Upper lobe of right lung (tissue), 1 donor: ENCODE results near the gene ABCB11. TPM values are rescaled to one million over a fixed set of nuclear protein-coding genes. Genes with fewer than 3 reads are reported as not detected.
"Not testable (repeated sequence)": the region's sequence is repeated elsewhere in the genome, so short reads cannot be mapped to it uniquely, and the experiment has no call there.

ENCODE experiments used
- ATAC-seq: fragments of 200-7000 bp; cut with Tn5 transposase; one replicate; pipeline ENCODE4 v1.9.1; 2020; ENCODE audit warnings: mild to moderate bottlenecking, moderate library complexity
- DNase-seq: peaks from one replicate; pipeline ENCODE4 v3.0.0-alpha.2; 2020
- H3K27ac ChIP-seq: fragments of 200-600 bp; one replicate; pipeline ENCODE4 v1.8.0; 2022
- H3K27me3 ChIP-seq: fragments of 200-600 bp; one replicate; pipeline ENCODE4 v1.8.0; 2022; ENCODE audit warnings: mild to moderate bottlenecking
- H3K36me3 ChIP-seq: fragments of 200-600 bp; one replicate; pipeline ENCODE4 v1.8.0; 2022
- H3K4me1 ChIP-seq: fragments of 200-600 bp; one replicate; pipeline ENCODE4 v1.8.0; 2022
- H3K4me3 ChIP-seq: fragments of 200-600 bp; one replicate; pipeline ENCODE4 v1.8.0; 2022; ENCODE audit warnings: mild to moderate bottlenecking
- H3K9me3 ChIP-seq: fragments of 200-600 bp; one replicate; pipeline ENCODE4 v1.8.0; 2022
- intact Hi-C: fragments of 100-400 bp; cut with DNase I; formaldehyde crosslinking; loops from one replicate; pipeline ENCODE4 v1.11.0; 2022
- total RNA-seq: library from RNA; stranded (reverse); fragmentation: NEBNext Ultra II Directional; extraction: Animal tissue kit (Norgen Biotek cat#: 25700); gene quantifications from one replicate; pipeline ENCODE4 v1.2.1, GENCODE V29; 2021
- TF ChIP-seq, protein P1 (sequence below): fragments of 200-600 bp; IDR thresholded peaks from one replicate; pipeline ENCODE4 v1.8.0; 2022; ENCODE audit warnings: antibody characterized with exemption
- donor health status: DM: no; HTN: yes; CAD: no; lungs with severe emphysema.

Gene ABCB11
- total RNA-seq, 1 donor from 2014 or later, result 0.06 TPM

DNA sequence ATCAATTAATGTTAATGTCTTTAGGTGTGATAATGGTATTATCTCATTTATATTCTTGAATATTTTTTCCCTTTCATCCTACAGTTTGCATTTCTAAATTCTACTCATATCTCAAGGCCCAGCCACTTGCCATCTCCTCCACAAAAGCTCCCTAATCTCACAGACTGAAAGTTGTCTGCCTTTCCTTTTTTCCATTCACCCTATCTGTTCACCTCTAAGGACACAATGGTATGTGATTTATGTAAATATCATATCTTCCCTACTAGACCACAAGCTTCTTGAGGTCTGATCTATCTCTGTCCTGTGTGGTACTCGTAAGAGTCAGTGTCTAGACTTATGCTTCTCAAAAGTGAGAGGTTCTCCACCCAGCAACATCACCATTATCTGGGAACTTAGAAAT lies 137.0 kb downstream of the ABCB11 start:
- H3K9me3 ChIP-seq, result no peaks in the 10 kb centered on the region
- intact Hi-C loops, result no loop called here
- no peaks in the 10 kb centered on the region for H3K36me3 ChIP-seq
- no peaks in the 10 kb centered on the region for H3K27me3 ChIP-seq
- TF ChIP-seq, protein P1, sequence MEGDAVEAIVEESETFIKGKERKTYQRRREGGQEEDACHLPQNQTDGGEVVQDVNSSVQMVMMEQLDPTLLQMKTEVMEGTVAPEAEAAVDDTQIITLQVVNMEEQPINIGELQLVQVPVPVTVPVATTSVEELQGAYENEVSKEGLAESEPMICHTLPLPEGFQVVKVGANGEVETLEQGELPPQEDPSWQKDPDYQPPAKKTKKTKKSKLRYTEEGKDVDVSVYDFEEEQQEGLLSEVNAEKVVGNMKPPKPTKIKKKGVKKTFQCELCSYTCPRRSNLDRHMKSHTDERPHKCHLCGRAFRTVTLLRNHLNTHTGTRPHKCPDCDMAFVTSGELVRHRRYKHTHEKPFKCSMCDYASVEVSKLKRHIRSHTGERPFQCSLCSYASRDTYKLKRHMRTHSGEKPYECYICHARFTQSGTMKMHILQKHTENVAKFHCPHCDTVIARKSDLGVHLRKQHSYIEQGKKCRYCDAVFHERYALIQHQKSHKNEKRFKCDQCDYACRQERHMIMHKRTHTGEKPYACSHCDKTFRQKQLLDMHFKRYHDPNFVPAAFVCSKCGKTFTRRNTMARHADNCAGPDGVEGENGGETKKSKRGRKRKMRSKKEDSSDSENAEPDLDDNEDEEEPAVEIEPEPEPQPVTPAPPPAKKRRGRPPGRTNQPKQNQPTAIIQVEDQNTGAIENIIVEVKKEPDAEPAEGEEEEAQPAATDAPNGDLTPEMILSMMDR, result no peak
- ATAC-seq (no peak), DNase-seq (no peak)
- H3K4me1 ChIP-seq, result peaks cover 4% of the 10 kb centered on the region
- no peak overlapping the region for H3K4me3 ChIP-seq
- H3K27ac ChIP-seq, result no peak overlapping the region

DNA sequence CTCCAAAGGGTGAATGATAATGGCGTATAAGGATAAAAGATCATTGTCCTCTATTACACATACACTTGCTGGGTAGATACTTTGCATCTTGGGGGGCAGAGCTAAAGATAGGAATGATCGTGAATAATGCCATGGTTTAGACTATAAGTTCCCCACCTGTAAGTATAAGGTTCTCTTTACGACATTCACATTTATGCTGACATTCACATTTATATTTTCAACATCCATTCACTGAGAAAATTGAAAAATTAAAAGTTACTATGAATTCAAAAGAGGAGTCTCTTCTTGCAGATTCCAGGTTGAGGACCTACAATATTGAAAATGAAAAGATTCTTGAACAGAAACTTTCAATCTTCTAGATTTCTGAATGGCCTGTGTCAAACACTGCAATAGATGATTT lies 138.8 kb downstream of the ABCB11 start:
- ATAC-seq, result no peak
- TF ChIP-seq, protein P1, result no peak

DNA sequence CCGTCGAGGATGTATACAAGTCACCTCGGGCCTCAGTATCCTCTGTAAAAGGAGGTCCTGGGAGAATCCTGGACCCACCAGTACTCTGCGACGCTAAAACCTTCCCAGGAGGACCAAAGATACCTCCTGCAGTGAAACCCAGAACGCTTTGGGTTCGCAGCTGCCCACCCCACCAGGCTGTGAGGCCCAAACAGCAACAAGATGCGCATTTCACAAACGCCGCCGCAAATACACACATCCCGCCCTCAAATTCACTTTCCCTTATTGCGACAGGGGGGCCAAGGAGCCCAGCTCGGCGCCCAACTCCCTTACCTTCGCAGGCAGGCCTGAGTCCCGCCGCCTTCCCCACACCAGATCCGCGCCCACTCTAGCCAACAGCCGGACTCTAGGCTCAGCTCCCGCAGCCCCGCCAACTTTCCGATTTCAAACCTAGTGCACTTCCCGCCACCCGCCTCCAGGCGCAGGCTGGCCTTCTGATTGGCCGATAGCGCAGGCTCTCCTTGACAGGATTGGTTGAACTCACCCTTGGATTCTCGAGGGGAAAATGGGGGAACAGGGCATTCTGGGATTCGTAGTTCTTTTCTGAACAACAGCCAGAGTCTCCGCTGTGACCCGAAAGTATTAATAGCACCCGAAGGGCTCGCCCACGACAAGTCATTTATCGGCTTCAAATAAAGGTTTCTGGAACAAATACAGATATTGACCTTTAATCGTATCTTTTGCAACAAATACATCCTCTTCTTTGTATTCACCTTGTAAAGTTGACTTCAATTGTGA lies 140.9 kb downstream of the ABCB11 start, which contains the start of gene SPC25:
Gene SPC25 (minus strand): TSS at position 425 of the 777 bp plus-strand sequence. CDS start 911 bp downstream, outside the sequence.
- intact Hi-C loops, result no loop called here
- peak within 1 kb of the TSS; percentile 49 for H3K4me3 ChIP-seq
- TF ChIP-seq, protein P1, result no peak
- DNase-seq, result peak; percentile 90
- no peaks in the 10 kb centered on the region for H3K36me3 ChIP-seq
- H3K9me3 ChIP-seq, result no peaks in the 10 kb centered on the region
- H3K4me1 ChIP-seq, result peaks cover 4% of the 10 kb centered on the region
- no peak within 1 kb of the TSS for H3K27ac ChIP-seq
- ATAC-seq, result peak; percentile 99
- H3K27me3 ChIP-seq, result no peaks in the 10 kb centered on the region

More for the DNA sequence above, 138.8 kb downstream of the ABCB11 start:
- no peak overlapping the region for H3K27ac ChIP-seq
- no peaks in the 10 kb centered on the region for H3K9me3 ChIP-seq
- no peaks in the 10 kb centered on the region for H3K27me3 ChIP-seq
- no peak overlapping the region for H3K4me3 ChIP-seq
- DNase-seq, result no peak
- H3K36me3 ChIP-seq, result no peaks in the 10 kb centered on the region
- intact Hi-C loops, result no loop called here
- peaks cover 4% of the 10 kb centered on the region for H3K4me1 ChIP-seq

DNA sequence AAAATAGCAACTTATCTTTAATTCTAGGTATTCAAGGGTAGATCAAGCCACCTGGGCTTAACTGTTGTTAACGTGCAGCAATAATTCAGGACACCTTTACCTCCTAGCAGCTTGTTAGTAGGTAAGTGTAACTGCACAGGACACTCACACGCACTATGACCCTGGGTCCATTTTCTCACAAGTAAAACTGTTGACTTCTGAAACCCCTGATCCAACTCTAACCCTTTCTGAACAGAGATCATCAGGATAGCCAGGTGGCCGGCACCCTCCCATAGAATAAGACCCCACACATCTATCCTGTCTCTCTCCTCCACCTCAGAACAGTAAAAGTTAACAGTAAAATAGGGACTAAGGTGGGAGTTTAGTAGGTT lies 141.5 kb downstream of the ABCB11 start:
- Histone ChIP-seq H3K27me3 (no peaks in the 10 kb centered on the region), H3K4me1 (peaks cover 4% of the 10 kb centered on the region), H3K4me3 (peak overlapping the region; percentile 49), H3K9me3 (no peaks in the 10 kb centered on the region), H3K36me3 (no peaks in the 10 kb centered on the region), H3K27ac (no peak overlapping the region)
- no peak for ATAC-seq
- intact Hi-C loops, result no loop called here
- DNase-seq, result no peak
- TF ChIP-seq, protein P1, result no peak

DNA sequence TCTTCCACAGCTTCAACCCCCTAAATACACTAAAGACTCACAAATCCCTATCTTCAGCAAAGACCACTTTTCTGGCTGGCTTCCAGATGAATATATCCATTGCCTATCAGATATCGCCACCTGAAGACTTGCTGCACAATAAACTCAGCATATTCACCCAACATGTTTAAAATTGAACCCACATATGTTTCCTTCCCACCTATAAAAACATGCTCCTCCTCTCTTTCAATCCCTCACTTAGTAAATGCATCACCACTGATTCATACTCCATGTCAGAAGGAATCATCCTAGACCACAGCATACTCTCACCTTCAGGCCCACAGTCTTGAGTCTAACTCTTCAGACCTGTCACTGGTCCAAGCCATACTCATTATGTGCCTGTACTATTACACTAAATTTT lies 146.1 kb downstream of the ABCB11 start:
- DNase-seq (no peak), ATAC-seq (no peak)
- TF ChIP-seq, protein P1, result no peak
- H3K27me3 ChIP-seq, result no peaks in the 10 kb centered on the region
- H3K4me3 ChIP-seq, result no peak overlapping the region
- intact Hi-C loops, result no loop called here
- no peaks in the 10 kb centered on the region for H3K36me3 ChIP-seq
- H3K27ac ChIP-seq, result no peak overlapping the region
- H3K4me1 ChIP-seq, result peaks cover 2% of the 10 kb centered on the region
- no peaks in the 10 kb centered on the region for H3K9me3 ChIP-seq

DNA sequence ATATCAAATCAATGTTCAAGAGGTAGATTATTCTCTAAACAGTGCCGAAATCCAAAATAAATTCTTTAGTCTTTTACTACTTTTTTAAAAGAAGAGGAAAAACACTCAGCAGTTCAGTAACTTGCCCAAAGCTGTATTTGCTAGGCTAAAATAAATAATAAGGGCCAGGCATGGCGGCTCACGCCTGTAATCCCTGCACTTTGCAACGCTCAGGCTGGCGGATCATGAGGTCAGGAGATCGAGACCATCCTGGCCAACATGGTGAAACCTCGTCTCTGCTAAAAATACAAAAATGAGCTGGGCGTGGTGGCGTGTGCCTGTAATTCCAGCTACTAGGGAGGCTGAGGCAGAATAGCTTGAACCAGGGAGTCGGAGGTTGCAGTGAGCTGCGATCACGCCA lies 149.0 kb downstream of the ABCB11 start:
- not testable (repeated sequence) for DNase-seq

More for the DNA sequence above, 149.0 kb downstream of the ABCB11 start:
- ATAC-seq, H3K27me3 ChIP-seq, intact Hi-C loops, H3K27ac ChIP-seq, H3K4me1 ChIP-seq, H3K4me3 ChIP-seq, H3K9me3 ChIP-seq, H3K36me3 ChIP-seq: not testable (repeated sequence)
